NCI-H446 (cell line): ENCODE results near the gene GDF15.
A peak's percentile ranks its signal among the peaks of the same experiment; 100 is the strongest.
"Not testable (repeated sequence)": the region's sequence is repeated elsewhere in the genome, so short reads cannot be mapped to it uniquely, and the experiment has no call there.

ENCODE experiments used
- DNase-seq, 2 experiments: peaks; one replicate each; lab custom pipeline; 2025; lab: John Stamatoyannopoulos, UW

The GDF15 gene

DNA sequence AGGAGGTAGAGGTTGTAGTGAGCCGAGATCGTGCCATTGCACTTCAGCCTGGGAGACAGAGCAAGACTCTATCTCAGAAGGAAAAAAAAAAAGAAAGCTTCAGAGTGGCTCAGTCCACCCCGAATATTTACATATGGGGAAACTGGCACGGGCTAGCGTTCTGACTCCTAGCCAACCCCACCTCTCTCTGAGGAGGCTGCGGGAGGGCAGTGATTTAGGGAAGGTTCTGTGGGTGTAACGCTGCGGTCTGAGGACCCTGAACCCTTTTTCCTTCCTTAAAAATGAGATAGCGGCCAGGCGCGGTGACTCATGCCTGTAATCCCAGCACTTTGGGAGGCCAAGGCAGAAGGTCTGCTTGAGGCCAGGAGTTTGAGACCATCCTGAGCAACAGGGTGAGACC lies 6.5 kb downstream of the GDF15 start:
- DNase-seq, result no peak

DNA sequence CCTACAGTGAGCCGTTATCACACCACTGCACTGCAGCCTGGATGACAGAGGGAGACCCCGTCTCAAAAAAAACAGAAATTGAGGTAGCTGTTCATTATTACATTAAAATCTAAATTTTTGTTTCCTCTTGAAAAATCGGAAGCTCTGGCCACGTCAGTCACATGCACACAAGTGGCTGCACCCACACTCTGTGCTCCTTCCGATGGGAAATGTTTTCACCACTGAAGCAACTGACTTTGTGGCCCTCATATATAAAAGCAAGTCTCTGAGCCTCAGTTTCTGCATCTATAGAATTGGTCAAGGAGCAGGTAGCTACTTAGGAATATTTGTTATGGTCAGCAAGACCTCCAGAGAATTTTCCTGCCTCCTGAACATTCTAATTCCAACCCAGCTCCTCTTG lies 7.0 kb downstream of the GDF15 start:
- DNase-seq, result no peak

DNA sequence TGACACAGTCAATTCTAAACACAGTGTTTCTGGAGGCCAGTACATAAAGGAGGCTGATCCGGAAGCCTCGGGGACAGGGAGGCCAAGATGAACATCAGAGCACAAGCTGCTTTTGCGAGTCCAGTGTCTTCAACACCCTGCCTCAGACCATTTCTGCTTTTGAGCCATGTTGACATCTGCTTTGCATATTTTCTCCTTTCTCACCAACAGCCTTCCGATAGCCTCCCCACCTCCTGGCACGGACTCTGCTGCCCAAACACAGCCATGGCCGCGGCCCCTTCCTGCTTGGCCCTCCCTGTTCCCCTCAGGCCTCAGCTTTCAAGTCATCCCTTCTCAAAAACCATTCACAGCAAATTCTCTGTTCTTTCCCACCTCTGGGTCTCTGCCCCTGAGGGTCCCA lies 7.9 kb downstream of the GDF15 start:
- DNase-seq, result no peak

DNA sequence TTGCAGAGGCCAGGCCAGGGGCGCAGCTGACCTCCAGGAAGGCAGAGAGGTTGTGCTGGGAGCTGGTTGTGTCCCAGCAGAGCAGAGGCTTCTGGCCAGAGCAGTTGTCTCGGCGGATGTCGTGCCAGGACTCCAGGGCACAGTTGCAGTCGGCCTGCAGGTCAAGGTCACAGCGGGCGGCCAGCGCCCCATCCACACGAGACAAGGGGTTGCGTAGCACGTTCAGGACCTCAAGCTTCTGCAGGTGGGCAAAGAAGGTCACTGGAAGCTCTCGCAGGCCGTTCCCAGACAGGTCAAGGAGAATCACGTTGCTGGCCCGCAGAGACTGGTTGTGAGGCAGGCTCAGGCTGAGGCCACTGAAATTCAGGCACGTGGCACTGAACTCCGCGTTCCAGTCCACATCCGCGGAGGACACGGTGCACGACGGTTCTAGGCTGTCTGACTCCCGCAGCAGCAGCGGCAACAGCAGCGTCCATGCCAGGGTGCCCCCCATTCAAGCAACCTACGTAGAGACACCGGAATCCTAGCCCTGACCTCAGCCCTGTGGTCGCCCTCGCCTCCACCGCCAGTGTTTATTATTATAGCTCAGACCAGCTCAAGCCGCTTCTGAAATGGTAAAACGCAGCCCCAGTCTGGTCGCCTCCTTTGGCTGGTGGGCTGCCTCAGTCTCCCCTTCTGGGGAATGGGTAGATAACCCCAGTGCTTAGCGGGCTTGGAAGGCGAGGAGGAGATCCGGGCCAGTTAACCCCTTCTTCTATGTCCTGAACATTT lies 10.7 kb downstream of the GDF15 start:
- no peak for DNase-seq

DNA sequence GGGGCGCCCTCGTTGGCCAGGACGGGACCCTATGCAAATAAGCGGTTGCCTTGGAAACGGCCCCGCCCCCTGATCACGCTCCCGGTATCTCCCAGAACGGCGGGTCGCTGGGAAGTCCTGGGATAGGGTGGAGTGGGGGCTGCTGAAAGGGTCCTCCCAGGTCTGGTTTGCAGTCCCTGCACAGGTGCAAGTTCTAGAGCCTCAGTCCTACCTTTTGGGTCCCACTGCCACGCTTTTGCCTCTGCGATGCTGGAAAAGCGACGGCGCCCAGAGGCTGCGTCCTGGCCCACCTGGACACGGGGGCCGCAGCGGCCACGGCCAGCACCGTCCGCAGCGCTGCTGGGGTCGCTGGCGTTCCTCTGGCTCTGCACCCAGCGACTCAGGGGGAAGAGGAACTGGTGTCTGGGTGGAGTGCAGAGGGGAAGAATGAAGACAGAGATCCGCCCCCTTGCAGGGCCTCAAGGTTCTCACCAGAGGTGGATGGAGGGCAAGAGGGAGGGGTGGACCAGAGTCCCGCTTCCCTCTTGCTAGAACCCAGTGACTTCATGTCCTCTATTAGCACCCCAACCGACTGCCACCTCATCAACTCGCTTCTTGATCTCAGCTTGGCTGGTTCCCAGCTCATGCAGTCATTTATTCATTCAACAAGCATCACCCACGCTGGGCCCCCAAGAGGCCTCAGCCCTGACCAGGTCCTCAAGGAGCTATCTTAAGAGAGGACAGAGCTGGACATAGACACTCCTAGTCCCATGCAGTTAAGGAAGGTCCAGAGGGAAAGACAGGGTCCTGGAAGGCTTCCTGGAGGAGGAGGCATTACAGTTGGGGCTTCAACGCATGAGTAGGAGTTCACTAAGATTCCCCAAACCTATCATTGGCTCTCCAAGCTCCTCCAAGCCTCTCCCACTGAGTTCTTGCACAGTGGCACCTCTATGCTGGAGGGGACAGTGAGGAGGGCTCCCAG lies 11.6 kb downstream of the GDF15 start, which contains the start of gene LRRC25:
TSS of gene LRRC25 (minus strand) at position 381 of the 961 bp plus-strand sequence. CDS start 659 bp downstream, outside the sequence.
- no peak for DNase-seq

DNA sequence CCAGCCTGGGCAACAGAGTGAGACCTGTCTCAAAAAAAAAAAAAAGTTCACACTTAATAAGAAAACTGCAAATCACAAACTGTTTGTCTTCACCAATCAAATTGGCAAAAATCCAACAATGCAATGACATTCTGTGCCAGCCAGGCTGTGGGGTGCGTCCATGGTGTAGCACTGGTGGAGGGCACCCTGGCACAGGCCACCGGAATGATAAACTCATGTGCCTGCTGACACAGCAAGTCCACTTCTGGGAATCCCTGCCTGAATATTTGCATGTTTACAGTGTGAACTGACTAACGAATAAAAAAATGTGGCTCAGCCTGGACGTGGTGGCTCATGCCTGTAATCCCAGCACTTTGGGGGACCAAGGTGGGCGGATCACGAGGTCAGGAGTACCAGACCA lies 13.1 kb downstream of the GDF15 start:
- peak in 1 of 2 experiments; percentile 26 for DNase-seq

DNA sequence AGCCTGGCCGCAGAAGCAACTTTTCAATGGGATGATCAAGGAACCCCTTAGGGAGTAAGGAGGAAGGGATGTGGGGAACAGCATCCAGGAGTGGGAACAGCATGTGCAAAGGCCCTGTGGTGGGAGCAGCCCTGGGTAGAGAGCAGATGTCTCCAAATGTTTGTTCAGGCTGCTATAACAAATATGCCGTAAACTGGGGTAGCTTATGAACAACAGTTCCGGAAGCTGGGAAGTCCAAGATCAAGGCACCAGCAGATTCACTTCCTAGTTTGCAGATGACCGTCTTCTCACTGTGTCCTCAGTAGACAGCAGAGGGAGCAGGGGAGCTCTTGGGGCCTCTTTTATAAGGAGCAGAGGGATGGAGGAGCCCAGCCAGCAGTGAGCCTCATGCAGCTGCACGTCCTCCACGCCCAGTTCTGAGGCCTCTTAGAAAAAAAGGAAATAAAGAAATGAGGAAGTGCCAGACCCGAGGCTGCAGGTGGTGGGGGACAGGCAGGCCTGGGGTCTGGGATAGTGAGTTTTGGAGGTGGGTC lies 15.7 kb downstream of the GDF15 start:
- DNase-seq, result peak in 1 of 2 experiments; percentile 20

DNA sequence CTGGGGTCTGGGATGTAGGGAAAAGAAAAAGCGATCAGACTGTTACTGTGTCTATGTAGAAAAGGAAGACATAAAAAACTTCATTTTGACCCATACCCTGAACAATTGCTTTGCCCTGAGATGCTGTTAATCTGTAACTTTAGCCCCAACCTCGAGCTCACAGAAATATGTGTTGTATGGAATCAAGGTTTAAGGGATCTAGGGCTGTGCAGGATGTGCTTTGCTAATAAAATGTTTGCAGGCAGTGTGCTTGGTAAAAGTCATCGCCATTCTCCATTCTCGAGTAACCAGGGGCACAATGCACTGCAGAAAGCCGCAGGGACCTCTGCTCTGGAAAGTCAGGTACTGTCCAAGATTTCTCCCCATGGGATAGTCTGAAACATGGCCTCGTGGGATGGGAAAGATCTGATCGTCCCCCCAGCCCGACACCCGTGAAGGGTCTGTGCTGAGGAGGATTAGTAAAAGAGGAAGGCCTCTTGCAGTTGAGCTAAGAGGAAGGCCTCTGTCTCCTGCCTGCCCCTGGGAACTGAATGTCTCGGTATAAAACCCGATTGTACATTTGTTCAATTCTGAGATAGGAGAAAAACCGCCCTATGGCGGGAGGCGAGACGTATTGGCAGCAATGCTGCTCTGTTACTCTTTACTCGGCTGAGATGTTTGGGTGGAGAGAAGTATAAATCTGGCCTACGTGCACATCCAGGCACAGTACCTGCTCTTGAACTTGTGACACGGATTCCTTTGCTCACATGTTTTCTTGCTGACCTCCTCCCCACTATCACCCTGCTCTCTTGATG lies 16.7 kb downstream of the GDF15 start:
- not testable (repeated sequence) for DNase-seq

DNA sequence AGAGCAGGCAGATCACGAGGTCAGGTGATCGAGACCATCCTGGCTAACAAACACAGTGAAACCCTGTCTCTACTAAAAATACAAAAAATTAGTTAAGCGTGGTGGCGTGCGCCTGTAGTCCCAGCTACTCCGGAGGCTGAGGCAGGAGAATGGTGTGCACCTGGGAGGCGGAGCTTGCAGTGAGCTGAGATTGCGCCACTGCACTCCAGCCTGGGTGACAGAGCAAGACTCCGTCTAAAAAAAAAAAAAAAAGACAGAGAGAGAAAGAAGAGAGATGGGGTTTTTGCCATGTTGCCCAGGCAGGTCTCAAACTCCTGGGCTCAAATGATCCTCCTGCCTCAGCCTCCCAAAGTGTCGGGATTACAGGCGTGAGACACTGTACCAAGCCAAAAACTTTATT lies 19.8 kb downstream of the GDF15 start:
- DNase-seq, result not testable (repeated sequence)

DNA sequence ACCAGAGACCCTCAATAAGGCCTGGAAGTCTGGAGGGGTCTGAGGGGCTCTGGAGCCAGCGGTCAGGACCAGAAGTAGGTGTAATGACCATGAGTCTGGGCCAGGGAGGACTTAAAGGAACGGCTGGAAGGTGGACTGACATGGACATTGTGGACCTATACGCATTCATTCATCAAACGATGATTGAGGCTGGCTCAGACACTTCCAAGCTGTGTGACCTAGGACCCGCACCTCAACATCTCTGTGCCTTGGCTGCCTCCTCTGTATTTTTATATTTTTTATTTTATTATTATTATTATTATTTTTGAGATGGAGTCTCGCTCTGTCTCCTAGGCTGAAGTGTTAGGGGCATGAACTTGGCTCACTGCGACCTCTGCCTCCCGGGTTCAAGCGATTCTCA lies 20.8 kb downstream of the GDF15 start:
- DNase-seq, result no peak

DNA sequence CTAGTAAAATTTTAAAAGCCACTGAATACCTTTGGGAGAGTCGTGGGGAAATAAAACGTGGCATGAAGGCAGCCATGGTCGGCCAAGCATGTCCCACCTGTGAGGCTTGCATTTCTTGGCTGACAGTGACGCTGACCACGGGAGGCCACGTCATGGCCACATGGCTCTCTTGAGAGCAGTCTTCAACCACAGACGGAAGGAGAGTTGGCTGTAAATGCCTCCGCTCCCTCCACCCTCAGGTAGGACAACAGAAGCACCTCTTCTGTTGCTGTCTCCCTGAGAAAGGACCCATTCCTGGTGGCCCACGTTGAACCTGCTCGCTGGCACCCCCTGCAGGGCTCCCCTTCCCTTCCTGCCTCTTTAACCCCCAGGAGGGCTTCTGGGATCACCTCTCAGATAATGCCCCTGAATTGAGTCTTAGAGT lies 22.1 kb downstream of the GDF15 start:
- no peak for DNase-seq

DNA sequence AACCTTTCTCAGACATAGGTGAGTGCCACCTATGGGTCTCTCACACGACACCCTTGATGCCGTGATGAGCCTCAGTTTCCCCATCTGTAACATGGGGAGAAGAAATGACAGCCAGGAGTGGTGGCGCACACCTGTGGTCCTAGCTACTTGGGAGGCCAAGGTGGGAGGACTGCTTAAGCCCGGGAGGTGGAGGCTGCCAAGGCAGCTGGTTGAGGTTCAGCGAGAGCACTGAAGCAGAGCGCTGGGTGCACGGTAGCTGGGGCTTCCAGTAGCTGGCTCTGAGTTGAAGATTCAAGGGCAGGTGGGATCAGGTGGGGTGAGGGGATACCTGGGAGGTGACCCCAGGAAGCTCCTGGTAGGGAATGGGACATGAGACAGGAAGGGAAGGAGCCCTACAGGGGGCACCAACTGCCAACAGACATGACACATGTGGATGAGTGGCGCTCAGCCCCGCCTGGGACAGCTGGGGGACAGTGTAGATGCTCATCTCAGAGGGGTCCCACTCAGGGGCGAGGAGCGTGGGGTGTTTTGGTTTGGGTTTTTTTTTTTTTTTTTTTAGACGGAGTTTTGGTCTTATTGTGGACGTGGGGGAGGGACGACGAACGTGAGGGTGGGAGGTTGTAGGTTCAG lies 26.8 kb downstream of the GDF15 start:
- DNase-seq, result no peak

DNA sequence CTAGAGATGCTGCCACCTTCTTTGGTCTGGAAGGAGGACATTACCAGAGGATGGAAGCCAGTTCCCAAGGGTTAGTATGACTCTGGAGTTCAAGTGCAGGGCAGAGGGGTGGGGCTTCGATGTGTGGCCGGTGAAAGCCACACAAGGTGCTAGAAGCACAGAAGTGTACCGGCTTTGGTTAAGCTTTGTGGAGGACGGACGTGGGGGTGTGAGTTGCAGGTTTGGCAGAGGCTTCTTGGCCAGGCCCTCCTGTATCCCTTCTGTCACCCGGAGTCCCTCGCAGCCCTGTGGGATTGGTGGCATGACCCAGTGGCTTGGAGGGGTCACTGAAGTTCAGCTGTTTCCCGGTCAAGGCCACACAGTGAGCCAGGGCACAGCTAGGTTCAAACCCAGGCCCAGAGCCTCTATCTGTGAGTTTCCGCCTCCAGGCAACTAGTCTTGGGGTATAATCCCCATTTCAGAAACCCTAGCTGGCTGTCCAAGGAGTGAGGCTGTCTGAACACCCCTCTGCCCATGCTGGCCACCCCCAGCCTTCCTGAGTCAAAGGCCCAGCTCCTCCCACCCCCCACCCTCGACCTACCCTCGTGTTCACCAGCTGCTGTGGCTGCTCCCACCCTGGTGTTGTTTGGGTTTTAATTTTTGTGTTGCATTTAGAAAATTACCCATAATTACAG lies 28.7 kb downstream of the GDF15 start:
- DNase-seq, result no peak

DNA sequence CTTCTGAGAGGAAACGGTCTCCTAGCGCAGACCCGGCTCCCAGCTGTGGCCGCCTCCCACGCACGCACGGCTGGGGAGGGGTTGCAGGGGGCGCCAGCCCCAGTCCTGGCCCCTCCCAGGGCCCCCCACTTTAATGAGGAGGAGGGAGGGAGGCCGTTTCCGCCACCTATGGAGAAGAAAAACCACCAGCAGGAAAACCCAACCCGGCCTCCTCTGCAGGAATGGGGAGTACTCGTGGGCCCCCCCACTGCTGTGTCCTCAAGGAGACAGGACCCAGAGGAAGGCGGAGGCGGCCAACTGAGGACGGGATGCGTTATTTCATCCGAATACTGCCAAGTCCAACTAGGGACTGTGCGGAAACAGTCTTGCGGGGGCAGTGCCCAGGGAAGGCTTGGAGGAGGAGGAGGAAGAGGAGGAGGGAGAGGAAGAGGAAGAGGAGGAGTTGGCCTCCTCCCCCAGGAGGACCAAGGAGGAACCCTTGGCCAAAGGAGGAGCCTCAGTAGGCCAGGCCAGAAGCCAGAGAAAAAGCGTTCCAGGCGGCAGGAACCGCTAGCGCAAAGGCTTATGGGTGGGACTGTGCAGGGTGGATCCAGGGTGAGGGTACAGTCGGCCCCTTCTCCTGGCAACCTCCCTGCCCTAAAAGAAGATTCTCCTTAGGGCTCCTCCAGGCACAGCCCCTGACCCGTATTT lies 29.4 kb downstream of the GDF15 start:
- no peak for DNase-seq

DNA sequence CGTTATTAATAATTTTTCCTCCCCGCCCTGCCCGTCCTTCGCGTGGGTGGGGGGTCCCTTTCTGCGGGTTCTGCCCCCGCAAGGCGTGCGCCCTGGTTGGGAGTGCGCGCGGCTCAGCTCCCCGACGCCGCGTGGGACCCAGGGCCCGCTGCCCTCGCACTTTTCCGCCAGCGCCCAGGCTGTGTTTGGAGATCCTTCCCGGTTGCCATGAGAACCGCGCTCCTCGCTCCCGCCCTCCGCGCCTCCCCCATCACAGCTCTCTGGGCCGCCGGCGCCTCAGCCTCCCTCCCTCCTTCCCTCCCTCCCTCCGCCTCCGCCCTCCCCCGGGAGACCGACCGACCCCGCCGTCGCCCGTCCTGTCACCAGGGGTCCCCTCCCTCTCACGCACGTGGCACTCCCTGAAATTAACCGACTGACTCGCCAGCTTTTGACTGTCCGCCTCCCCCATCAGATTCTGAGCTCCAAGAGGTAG lies 30.9 kb downstream of the GDF15 start:
- peak; percentile 22 to 72 for DNase-seq

DNA sequence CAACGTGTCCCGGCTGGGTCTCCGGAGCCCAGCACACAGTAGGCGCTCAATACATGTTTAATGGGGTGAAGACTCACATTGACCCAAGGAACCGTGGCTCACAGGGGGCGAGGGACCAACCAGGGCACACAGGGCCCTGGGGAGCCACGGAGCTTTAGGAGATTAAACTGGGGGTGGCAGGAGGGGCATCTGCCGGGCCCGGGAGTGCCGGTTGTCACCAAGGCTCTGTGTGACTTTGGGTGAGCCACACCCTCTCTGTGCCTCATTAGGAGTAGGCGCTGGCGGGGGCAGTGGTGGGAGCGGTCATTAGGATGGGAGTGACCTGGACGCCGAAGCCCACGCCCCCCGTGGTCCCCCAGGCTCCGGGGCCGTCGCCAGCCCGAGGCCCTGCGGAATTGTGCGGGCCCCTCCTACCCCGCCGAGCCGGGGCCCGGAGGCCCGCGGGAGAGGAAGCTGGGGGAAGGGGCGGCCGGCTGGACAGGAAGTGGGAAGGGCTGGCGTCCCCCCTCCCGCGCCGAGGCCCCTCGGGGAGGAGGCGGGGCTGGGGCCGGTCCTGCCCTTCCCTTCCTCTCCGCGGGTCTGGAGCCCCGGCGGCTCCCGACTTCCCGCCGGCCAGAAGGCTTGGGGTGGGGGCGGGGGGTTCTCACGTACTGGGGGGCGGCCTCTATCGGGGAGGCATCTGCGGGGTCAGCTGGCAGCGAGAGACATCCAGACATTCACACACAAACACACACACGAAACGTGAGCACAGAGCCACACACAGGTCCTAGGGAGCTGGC lies 31.5 kb downstream of the GDF15 start:
- DNase-seq, result peak in 1 of 2 experiments; percentile 44

DNA sequence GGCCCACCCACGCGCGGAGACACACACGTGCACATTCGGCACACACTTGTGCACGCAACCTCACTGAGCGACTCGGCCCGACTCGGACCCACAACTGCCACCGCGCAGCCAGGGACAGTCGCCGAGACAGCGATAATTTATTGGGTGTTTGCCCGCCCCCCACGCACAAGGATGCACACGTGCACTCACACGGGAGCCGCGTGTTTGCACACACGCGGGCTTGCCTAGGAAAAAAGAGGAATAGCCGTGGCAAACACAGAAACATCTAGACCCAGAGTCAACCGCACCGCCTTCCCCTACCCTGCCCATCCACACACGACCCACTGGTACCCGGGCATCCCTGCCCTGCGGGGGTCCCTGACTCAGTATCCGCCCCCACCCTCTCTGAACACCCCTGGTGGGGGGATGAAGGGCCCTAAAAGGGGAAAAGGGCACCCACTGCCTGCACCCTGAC lies 32.1 kb downstream of the GDF15 start:
- no peak for DNase-seq

DNA sequence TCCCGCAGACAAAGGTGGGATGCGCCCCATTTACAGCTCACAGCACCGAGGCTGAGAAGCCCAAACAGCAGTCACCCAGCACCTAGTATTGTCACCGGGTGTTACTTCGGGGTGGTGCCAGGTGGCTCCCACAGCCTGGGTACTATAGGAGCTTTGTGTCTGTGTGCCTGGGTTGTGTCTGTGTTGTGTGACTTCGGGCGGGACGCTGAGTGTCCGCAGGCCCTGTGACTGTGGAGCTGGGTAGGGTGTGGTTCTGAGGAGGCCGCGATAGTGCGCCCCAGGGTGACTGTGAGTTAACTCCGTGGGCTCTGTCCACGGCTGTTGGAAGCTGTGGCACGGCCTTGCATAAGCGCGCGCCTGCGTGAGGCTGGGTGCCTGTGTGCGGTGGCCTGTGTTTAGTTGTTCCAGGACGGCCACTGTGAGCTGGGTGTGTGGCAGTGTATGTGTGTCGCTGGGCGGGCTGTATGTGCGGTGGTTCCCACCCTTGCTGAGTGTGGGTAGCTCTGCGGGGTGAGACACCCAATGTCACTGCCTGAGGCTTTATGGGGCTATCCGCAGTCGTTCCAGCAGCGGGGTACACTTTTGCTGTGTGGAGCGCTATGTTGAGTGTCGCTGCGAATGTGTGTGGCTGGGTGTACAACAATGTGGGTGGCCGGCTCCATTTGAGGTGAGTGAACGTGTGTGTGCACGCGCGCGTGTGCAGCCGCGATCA lies 32.7 kb downstream of the GDF15 start:
- DNase-seq, result no peak
